NCI-H1105 (cell line): ENCODE measurements around the gene ALOX15.
"Not testable (repeated sequence)": the region's sequence is repeated elsewhere in the genome, so short reads cannot be mapped to it uniquely, and the experiment has no call there.

Source experiments
- DNase-seq: peaks from one replicate; lab custom pipeline; 2025; lab: John Stamatoyannopoulos, UW

ALOX15 gene

GRCh38 chr17:4648741-4649140 is 7.3 kb upstream of the ALOX15 start:
- peak; percentile 86 for DNase-seq

GRCh38 chr17:4645642-4646041 is 4.2 kb upstream of the ALOX15 start:
- DNase-seq = no peak

GRCh38 chr17:4643676-4644075 is 2.2 kb upstream of the ALOX15 start:
- DNase-seq = no peak

GRCh38 chr17:4642286-4642685 is 808 bp upstream of the ALOX15 start:
- DNase-seq = no peak

GRCh38 chr17:4640569-4641188 is 799 bp downstream of the ALOX15 start:
- DNase-seq = not testable (repeated sequence)

GRCh38 chr17:4639301-4640059 is 2.0 kb downstream of the ALOX15 start:
- DNase-seq = not testable (repeated sequence)

GRCh38 chr17:4638766-4639165 is 2.7 kb downstream of the ALOX15 start:
- not testable (repeated sequence) for DNase-seq

GRCh38 chr17:4636474-4637100 is 4.9 kb downstream of the ALOX15 start:
- DNase-seq = no peak

- DNase-seq = peak; percentile 26
These were observed 5.6 kb downstream of the ALOX15 start for GRCh38 chr17:4635823-4636375.

GRCh38 chr17:4634976-4635375 is 6.5 kb downstream of the ALOX15 start:
- no peak for DNase-seq

GRCh38 chr17:4633643-4634042 is 7.8 kb downstream of the ALOX15 start:
- DNase-seq = no peak

GRCh38 chr17:4632581-4632920 is 8.9 kb downstream of the ALOX15 start:
- no peak for DNase-seq

GRCh38 chr17:4631836-4632580 is 9.5 kb downstream of the ALOX15 start:
- no peak for DNase-seq

- no peak for DNase-seq
These were observed 10.0 kb downstream of the ALOX15 start for GRCh38 chr17:4631431-4631830.

GRCh38 chr17:4626734-4627256 is 14.7 kb downstream of the ALOX15 start:
- no peak for DNase-seq

GRCh38 chr17:4625181-4625617 is 16.3 kb downstream of the ALOX15 start:
- no peak for DNase-seq

GRCh38 chr17:4624451-4624911 is 17.0 kb downstream of the ALOX15 start:
- not testable (repeated sequence) for DNase-seq

GRCh38 chr17:4623249-4623648 is 18.2 kb downstream of the ALOX15 start:
- DNase-seq = no peak

GRCh38 chr17:4622375-4622774 is 19.1 kb downstream of the ALOX15 start:
- DNase-seq = no peak

GRCh38 chr17:4620531-4621101 is 20.9 kb downstream of the ALOX15 start:
- DNase-seq = no peak

GRCh38 chr17:4617590-4618351 is 23.7 kb downstream of the ALOX15 start:
- no peak for DNase-seq
